Left lung (tissue), 10 donors: ENCODE measurements around the gene TRPM2. TPM values are rescaled to one million over a fixed set of nuclear protein-coding genes. Genes with fewer than 3 reads are reported as not detected.

ENCODE experiments used
- ATAC-seq: fragments of 200-7000 bp; cut with Tn5 transposase; one replicate; pipeline ENCODE4 v1.9.1; 2020; ENCODE audit warnings: moderate library complexity
- DNase-seq, 4 donors: peaks; one replicate each; pipeline ENCODE4 v3.0.0-alpha.2; 2013 to 2020
- H3K27ac ChIP-seq, 2 donors: fragments of 200-600 bp; sonication (generic) in 1 of 2; one replicate each; pipeline versions ENCODE4 v1.5.0 to v1.8.0; 2020 to 2021
- H3K27me3 ChIP-seq, 2 donors: fragments of 200-600 bp; sonication (generic) in 1 of 2; one replicate each; pipeline versions ENCODE4 v1.5.0 to v1.8.0; 2020 to 2021
- H3K36me3 ChIP-seq, 2 donors: fragments of 200-600 bp; sonication (generic) in 1 of 2; one replicate each; pipeline versions ENCODE4 v1.5.0 to v1.8.0; 2020 to 2021
- H3K4me1 ChIP-seq, 2 donors: fragments of 200-600 bp; one replicate each; pipeline ENCODE4 v1.8.0; 2021
- H3K4me3 ChIP-seq, 2 donors: fragments of 200-600 bp; sonication (generic) in 1 of 2; one replicate each; pipeline versions ENCODE4 v1.5.0 to v1.8.0; 2020 to 2021; ENCODE audit warnings: mild to moderate bottlenecking in 1 of 2
- H3K9me3 ChIP-seq, 2 donors: fragments of 200-600 bp; sonication (generic) in 1 of 2; one replicate each; pipeline versions ENCODE4 v1.5.0 to v1.8.0; 2020 to 2021
- intact Hi-C, 2 donors: fragments of 100-400 bp; cut with DNase I; formaldehyde crosslinking; loops; one replicate each; pipeline versions ENCODE4 v1.11.2 to v1.14.2; 2022
- polyA plus RNA-seq, 6 donors: library from polyadenylated mRNA; unstranded; fragments of 120-200 nt; gene quantifications; one replicate each; pipeline ENCODE4 v1.2.1, GENCODE V29; 2013; ENCODE audit not compliant: insufficient read length in 6 of 6
- total RNA-seq, 2 donors: library from RNA; stranded (reverse); fragmentation: NEBNext Ultra II Directional; extraction: Animal tissue kit (Norgen Biotek cat#: 25700); gene quantifications; one replicate each; pipeline ENCODE4 v1.2.1, GENCODE V29; 2021
- TF ChIP-seq, protein P1 (sequence below), 2 donors: fragments of 200-600 bp; sonication (generic) in 1 of 2; IDR thresholded peaks; one replicate each; pipeline versions ENCODE4 v1.5.0 to v1.8.0; 2021; ENCODE audit warnings: antibody characterized with exemption in 2 of 2
- donor health status: DM: no; HTN: yes; CAD: no.
- donor health status: DM: no; HTN: no; CAD: no.

Gene TRPM2
- total and polyA plus RNA-seq, 8 donors, result 1.2 to 25.6 (median 1.6) TPM

- Histone ChIP-seq H3K27me3 (no peaks in the 10 kb centered on the region), H3K27ac (no peak overlapping the region), H3K4me3 (no peak overlapping the region), H3K9me3 (no peaks in the 10 kb centered on the region), H3K4me1 (peaks cover 6 to 33% of the 10 kb centered on the region in 2 donors), H3K36me3 (peaks cover 0 to 49% of the 10 kb centered on the region in 2 donors)
- no peak for ATAC-seq
- DNase-seq, result peak in 1 of 4 donors; percentile 56
- TF ChIP-seq, protein P1, sequence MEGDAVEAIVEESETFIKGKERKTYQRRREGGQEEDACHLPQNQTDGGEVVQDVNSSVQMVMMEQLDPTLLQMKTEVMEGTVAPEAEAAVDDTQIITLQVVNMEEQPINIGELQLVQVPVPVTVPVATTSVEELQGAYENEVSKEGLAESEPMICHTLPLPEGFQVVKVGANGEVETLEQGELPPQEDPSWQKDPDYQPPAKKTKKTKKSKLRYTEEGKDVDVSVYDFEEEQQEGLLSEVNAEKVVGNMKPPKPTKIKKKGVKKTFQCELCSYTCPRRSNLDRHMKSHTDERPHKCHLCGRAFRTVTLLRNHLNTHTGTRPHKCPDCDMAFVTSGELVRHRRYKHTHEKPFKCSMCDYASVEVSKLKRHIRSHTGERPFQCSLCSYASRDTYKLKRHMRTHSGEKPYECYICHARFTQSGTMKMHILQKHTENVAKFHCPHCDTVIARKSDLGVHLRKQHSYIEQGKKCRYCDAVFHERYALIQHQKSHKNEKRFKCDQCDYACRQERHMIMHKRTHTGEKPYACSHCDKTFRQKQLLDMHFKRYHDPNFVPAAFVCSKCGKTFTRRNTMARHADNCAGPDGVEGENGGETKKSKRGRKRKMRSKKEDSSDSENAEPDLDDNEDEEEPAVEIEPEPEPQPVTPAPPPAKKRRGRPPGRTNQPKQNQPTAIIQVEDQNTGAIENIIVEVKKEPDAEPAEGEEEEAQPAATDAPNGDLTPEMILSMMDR (IDR thresholded peaks at IDR 0.05), result no peak
- intact Hi-C loops, result no loop called here
Observed at GRCh38 chr21:44306936-44307704, 46.3 kb upstream of the TRPM2 start.

DNA sequence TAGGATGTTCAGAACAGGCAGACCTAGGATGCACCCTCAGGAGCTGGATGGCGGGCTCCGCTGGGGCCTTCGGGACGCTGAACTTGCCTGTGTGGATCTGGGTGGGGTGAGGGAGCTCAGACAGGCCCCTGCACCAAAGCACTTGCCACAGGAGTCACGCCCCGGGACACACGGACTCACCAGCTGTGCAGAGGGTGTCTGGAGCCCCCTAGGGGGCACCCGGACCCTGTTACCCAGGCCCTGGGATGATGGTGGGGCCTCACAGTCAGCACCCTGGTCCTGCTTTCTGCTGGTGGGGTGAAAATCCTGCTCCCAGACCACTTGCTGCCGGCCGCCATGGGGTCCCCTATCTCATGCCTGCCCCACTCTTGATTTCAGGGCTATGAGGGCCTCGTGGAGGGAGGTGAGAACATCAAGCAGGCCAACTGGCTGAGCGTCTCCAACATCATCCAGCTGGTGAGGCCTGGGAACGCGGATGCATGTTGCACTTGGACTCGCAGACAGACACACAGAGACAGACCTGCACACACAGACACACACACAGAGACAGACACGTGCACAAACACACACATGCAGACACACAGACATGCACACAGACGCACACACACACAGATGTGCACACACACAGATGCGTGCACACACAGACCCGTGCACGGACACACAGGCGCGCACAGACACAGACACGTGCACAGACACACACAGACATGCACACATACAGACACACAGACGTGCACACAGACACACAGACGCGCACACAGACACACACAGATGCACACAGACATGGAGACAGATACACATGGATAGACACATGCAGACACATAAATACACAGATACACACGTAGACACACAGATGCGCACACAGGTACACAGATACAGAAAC is 42.6 kb upstream of the TRPM2 start:
- intact Hi-C loops, result no loop called here
- peak in 2 of 4 donors; percentile 41 to 70 for DNase-seq
- no peaks in the 10 kb centered on the region for H3K27me3 ChIP-seq
- no peak overlapping the region for H3K4me3 ChIP-seq
- peaks cover 0 to 3% of the 10 kb centered on the region in 2 donors for H3K4me1 ChIP-seq
- no peak for ATAC-seq
- H3K27ac ChIP-seq, result no peak overlapping the region
- peaks cover 0 to 85% of the 10 kb centered on the region in 2 donors for H3K36me3 ChIP-seq
- H3K9me3 ChIP-seq, result no peaks in the 10 kb centered on the region
- TF ChIP-seq, protein P1 (IDR thresholded peaks at IDR 0.05), result no peak

GRCh38 chr21:44312089-44312488 is 41.3 kb upstream of the TRPM2 start:
- no peak overlapping the region for H3K4me3 ChIP-seq
- TF ChIP-seq, protein P1 (IDR thresholded peaks at IDR 0.05), result no peak
- H3K4me1 ChIP-seq, result no peaks in the 10 kb centered on the region
- no peaks in the 10 kb centered on the region for H3K27me3 ChIP-seq
- ATAC-seq (no peak), DNase-seq (no peak)
- peaks cover 0 to 86% of the 10 kb centered on the region in 2 donors for H3K36me3 ChIP-seq
- no peaks in the 10 kb centered on the region for H3K9me3 ChIP-seq
- H3K27ac ChIP-seq, result no peak overlapping the region
- intact Hi-C loops, result no loop called here

- no peak for ATAC-seq
- H3K9me3 ChIP-seq, result no peaks in the 10 kb centered on the region
Observed at GRCh38 chr21:44312716-44313115, 40.7 kb upstream of the TRPM2 start.

More at GRCh38 chr21:44312716-44313115, 40.7 kb upstream of the TRPM2 start:
- Histone ChIP-seq H3K27ac (no peak overlapping the region), H3K4me1 (no peaks in the 10 kb centered on the region), H3K36me3 (peaks cover 0 to 86% of the 10 kb centered on the region in 2 donors), H3K27me3 (no peaks in the 10 kb centered on the region), H3K4me3 (no peak overlapping the region)
- no peak for DNase-seq
- intact Hi-C loops, result no loop called here
- TF ChIP-seq, protein P1 (IDR thresholded peaks at IDR 0.05), result no peak
